H1 (cell line): Measurements from ENCODE around the gene MARK1. TPM values are rescaled to one million over a fixed set of nuclear protein-coding genes. Genes with fewer than 3 reads are reported as not detected.

Experiments used
- CTCF ChIA-PET: fragments of 300-600 bp; sonication (Branson Sonifier 250); formaldehyde crosslinking; loops from one replicate; lab custom pipeline; 2021; ENCODE audit not compliant: partially characterized antibody; lab: Charles Lee
- POLR2A ChIA-PET: fragments of 300-600 bp; sonication (Branson Sonifier 250); formaldehyde crosslinking; loops from one replicate; lab custom pipeline; 2021; ENCODE audit warnings: inconsistent platforms; ENCODE audit not compliant: partially characterized antibody; lab: Charles Lee
- DNase-seq, 2 experiments: peaks; one replicate each; pipeline versions ENCODE4 v3.0.0 to v3.0.0-alpha.2; 2010 to 2022; ENCODE audit warnings: low spot score in 2 of 2, low read depth in 1 of 2, mixed read lengths in 1 of 2
- FAIRE-seq: peaks from 2 replicates; lab custom pipeline; 2011; peaks lifted over from hg19 to GRCh38; lab: Jason Lieb, UNC
- H2AFZ ChIP-seq: 2 replicates; pipeline ENCODE4 v1.8.1; 2012; ENCODE audit warnings: low read length, inconsistent platforms
- H2AK5ac ChIP-seq: 2 replicates; pipeline ENCODE4 v1.6.1; 2013; ENCODE audit warnings: low read depth, low read length
- H2BK120ac ChIP-seq: replicated peaks from 2 replicates; pipeline ENCODE3; 2013; ENCODE audit warnings: low read depth, low read length, inconsistent platforms
- H2BK12ac ChIP-seq: 2 replicates; pipeline ENCODE4 v1.6.1; 2013; ENCODE audit warnings: low read depth, low read length
- H2BK15ac ChIP-seq: 2 replicates; pipeline ENCODE4 v1.6.1; 2013; ENCODE audit warnings: low read length
- H2BK20ac ChIP-seq: 2 replicates; pipeline ENCODE4 v1.6.1; 2013; ENCODE audit warnings: low read length
- H2BK5ac ChIP-seq: 2 replicates; pipeline ENCODE4 v1.6.1; 2013; ENCODE audit warnings: low read depth, low read length
- H3K14ac ChIP-seq: 2 replicates; pipeline ENCODE4 v1.6.1; 2013; ENCODE audit warnings: inconsistent platforms; ENCODE audit not compliant: insufficient read length
- H3K18ac ChIP-seq: 2 replicates; pipeline ENCODE4 v1.6.1; 2013; ENCODE audit warnings: low read length; ENCODE audit errors: extremely low read depth
- H3K23ac ChIP-seq: 2 replicates; pipeline ENCODE4 v1.6.1; 2013; ENCODE audit warnings: inconsistent platforms; ENCODE audit not compliant: insufficient read length
- H3K23me2 ChIP-seq: 2 replicates; pipeline ENCODE4 v1.6.1; 2013; ENCODE audit warnings: low read depth, low read length
- H3K27ac ChIP-seq: 2 replicates; pipeline ENCODE4 v1.6.1; 2011; ENCODE audit warnings: low read depth, low read length, inconsistent platforms
- H3K27me3 ChIP-seq, 4 experiments: replicated peaks in 1 of 4; 1 replicate in 1 of 4; 2 replicates in 3 of 4; pipeline versions ENCODE4 v1.6.1 to v1.8.1; 2011 to 2013; ENCODE audit warnings: low read length in 3 of 4, mild to moderate bottlenecking in 3 of 4, inconsistent platforms in 2 of 4, mixed read lengths in 2 of 4, moderate library complexity in 1 of 4; ENCODE audit not compliant: control insufficient read depth in 3 of 4, insufficient read depth in 3 of 4; ENCODE audit errors: extremely low read depth in 1 of 4
- H3K36me3 ChIP-seq, 4 experiments: 2 replicates each; pipeline versions ENCODE4 v1.6.1 to v1.8.1; 2011 to 2013; ENCODE audit warnings: mild to moderate bottlenecking in 4 of 4, low read length in 3 of 4, moderate library complexity in 2 of 4, control low read depth in 1 of 4, inconsistent platforms in 1 of 4; ENCODE audit not compliant: insufficient read depth in 4 of 4, control insufficient read depth in 2 of 4
- H3K4ac ChIP-seq: replicated peaks from 2 replicates; pipeline ENCODE3; 2013; ENCODE audit warnings: low read length, low read depth, mixed read lengths, inconsistent platforms; ENCODE audit not compliant: insufficient read length
- H3K4me1 ChIP-seq, 4 experiments: replicated peaks in 1 of 4; 1 replicate in 1 of 4; 2 replicates in 3 of 4; pipeline versions ENCODE4 v1.6.1 to v1.8.1; 2011 to 2013; ENCODE audit warnings: low read length in 3 of 4, inconsistent platforms in 2 of 4, mixed read lengths in 1 of 4; ENCODE audit not compliant: insufficient read depth in 4 of 4, control insufficient read depth in 3 of 4
- H3K4me2 ChIP-seq, 2 experiments: 2 replicates each; pipeline versions ENCODE4 v1.6.1 to v1.8.1; 2011 to 2013; ENCODE audit warnings: low read depth in 2 of 2, low read length in 2 of 2, control low read depth in 1 of 2, inconsistent platforms in 1 of 2, mild to moderate bottlenecking in 1 of 2; ENCODE audit not compliant: insufficient read depth in 1 of 2
- H3K4me3 ChIP-seq, 4 experiments: fragments of 200-600, 300-600 bp in 1 of 4; sonication (generic), shearing (Covaris generic), sonication (Bioruptor Twin) in 1 of 4; 2 replicates each; pipeline versions ENCODE4 v1.5.1 to v1.8.1; 2011 to 2016; ENCODE audit warnings: low read length in 4 of 4, low read depth in 3 of 4, control low read depth in 2 of 4, inconsistent platforms in 2 of 4, mild to moderate bottlenecking in 2 of 4, mixed read lengths in 1 of 4, moderate library complexity in 1 of 4; ENCODE audit not compliant: insufficient read depth in 2 of 4; ENCODE audit errors: extremely low read depth in 1 of 4
- H3K56ac ChIP-seq: replicated peaks from 2 replicates; pipeline ENCODE3; 2013; ENCODE audit warnings: low read depth, mild to moderate bottlenecking, mixed read lengths, low read length, inconsistent platforms; ENCODE audit not compliant: insufficient read length
- H3K79me1 ChIP-seq: 2 replicates; pipeline ENCODE4 v1.6.1; 2013; ENCODE audit warnings: low read depth, low read length, control low read depth
- H3K79me2 ChIP-seq, 2 experiments: 2 replicates each; pipeline versions ENCODE4 v1.6.1 to v1.8.1; 2012 to 2013; ENCODE audit warnings: low read length in 2 of 2, mild to moderate bottlenecking in 2 of 2, inconsistent platforms in 1 of 2; ENCODE audit not compliant: insufficient read depth in 2 of 2, control insufficient read depth in 1 of 2
- H3K9ac ChIP-seq, 4 experiments: replicated peaks in 1 of 4; 1 replicate in 1 of 4; 2 replicates in 3 of 4; pipeline versions ENCODE4 v1.6.1 to v1.8.1; 2011 to 2013; ENCODE audit warnings: low read depth in 3 of 4, low read length in 3 of 4, control low read depth in 2 of 4, mild to moderate bottlenecking in 2 of 4, moderate library complexity in 2 of 4, inconsistent platforms in 1 of 4; ENCODE audit errors: extremely low read depth in 1 of 4
- H3K9me3 ChIP-seq, 2 experiments: 2 replicates each; pipeline versions ENCODE4 v1.6.1 to v1.8.1; 2012 to 2013; ENCODE audit warnings: mild to moderate bottlenecking in 2 of 2, moderate library complexity in 2 of 2, control low read depth in 1 of 2, inconsistent platforms in 1 of 2, low read depth in 1 of 2, low read length in 1 of 2, mixed read lengths in 1 of 2; ENCODE audit not compliant: insufficient read depth in 2 of 2
- H4K20me1 ChIP-seq, 2 experiments: replicated peaks in 1 of 2; 2 replicates each; pipeline versions ENCODE3 to v1.8.1; 2011 to 2013; ENCODE audit warnings: inconsistent platforms in 2 of 2, low read length in 2 of 2, mild to moderate bottlenecking in 1 of 2; ENCODE audit not compliant: insufficient read depth in 2 of 2, control insufficient read depth in 1 of 2
- H4K5ac ChIP-seq: 2 replicates; pipeline ENCODE4 v1.6.1; 2013; ENCODE audit warnings: low read length, low read depth, mixed read lengths, inconsistent platforms; ENCODE audit not compliant: insufficient read length
- H4K8ac ChIP-seq: 2 replicates; pipeline ENCODE4 v1.8.0; 2013; ENCODE audit warnings: mild to moderate bottlenecking, moderate library complexity, low read length, inconsistent platforms; ENCODE audit not compliant: insufficient read depth; ENCODE audit errors: extremely low read depth
- H4K91ac ChIP-seq: replicated peaks from 2 replicates; pipeline ENCODE3; 2013; ENCODE audit warnings: low read length, mixed read lengths, inconsistent platforms; ENCODE audit not compliant: insufficient read length
- CTCF ChIP-seq, 3 experiments: IDR thresholded peaks; 1 replicate in 2 of 3; 2 replicates in 1 of 3; pipeline versions ENCODE4 v1.5.1 to v1.6.1; 2011; ENCODE audit warnings: low read length in 3 of 3, mild to moderate bottlenecking in 3 of 3, inconsistent platforms in 2 of 3, low read depth in 1 of 3, moderate library complexity in 1 of 3; ENCODE audit not compliant: insufficient read depth in 1 of 3; ENCODE audit errors: control extremely low read depth in 1 of 3
- RAD21 ChIP-seq, 2 experiments: IDR thresholded peaks in 1 of 2; conservative IDR thresholded peaks in 1 of 2; 2 replicates each; pipeline ENCODE4 v1.6.1; 2011; ENCODE audit warnings: low read depth in 2 of 2, low read length in 2 of 2, improper control_type of control experiment in 1 of 2, inconsistent platforms in 1 of 2, mild to moderate bottlenecking in 1 of 2, moderate library complexity in 1 of 2
- SRF ChIP-seq: IDR thresholded peaks from 2 replicates; pipeline ENCODE4 v1.6.1; 2011; ENCODE audit warnings: mild to moderate bottlenecking, low read depth, low read length, moderate library complexity
- WGBS, 2 experiments: shearing (Covaris generic) in 1 of 2; methylation state at CpG; one replicate each; pipeline versions ENCODE4 v1.1.6 to v1.1.7; 2013 to 2015; ENCODE audit warnings: low lambda C conversion rate in 2 of 2, mixed read lengths in 2 of 2, inconsistent platforms in 1 of 2, low coverage in 1 of 2, missing lambda C conversion rate in 1 of 2; ENCODE audit not compliant: insufficient replicate concordance in 2 of 2, insufficient coverage in 1 of 2, insufficient read length in 1 of 2; ENCODE audit errors: extremely low coverage in 1 of 2, missing lambda C conversion rate in 1 of 2; 5-methylcytosine and 5-hydroxymethylcytosine counted together
- polyA plus RNA-seq, 7 experiments: library from polyadenylated mRNA; depleted of rRNA in 3 of 7; stranded (reverse) in 5 of 7; unstranded in 2 of 7; fragments of >200 nt in 5 of 7; fragments of 200-250 nt in 2 of 7; gene quantifications; 1 replicate in 5 of 7; 2 replicates in 1 of 7; 4 replicates in 1 of 7; pipeline versions ENCODE4 v1.2.1 to v1.2.3, GENCODE V29; 2011 to 2013; ENCODE audit warnings: missing spikeins in 2 of 7, mixed read lengths in 2 of 7
- total RNA-seq: library from RNA; stranded (reverse); fragmentation: NEBNext Ultra II Directional; extraction: Animal tissue kit (Norgen Biotek cat#: 25700); gene quantifications from 2 replicates; pipeline ENCODE4 v1.2.1, GENCODE V29; 2021

The MARK1 gene
- total and polyA plus RNA-seq, 2 of the 8 experiments (the other 6 are each of a cell fraction or from before 2014, with no cell fraction given), result 5.5 to 20.5 TPM

GRCh38 chr1:220685879-220686278 is 157.9 kb downstream of the MARK1 start:
- Histone ChIP-seq H4K20me1 (no peaks in the 10 kb centered on the region), H3K23me2 (peaks cover 4% of the 10 kb centered on the region), H2BK20ac (no peak overlapping the region), H3K18ac (no peak overlapping the region), H3K4me1 (no peaks in the 10 kb centered on the region; a peak in 3 of 7 replicates), H3K14ac (no peak overlapping the region), H3K79me2 (no peaks in the 10 kb centered on the region), H4K91ac (no peak overlapping the region), H4K5ac (no peak overlapping the region), H3K9ac (no peak overlapping the region), H3K9me3 (no peaks in the 10 kb centered on the region), H2BK15ac (no peak overlapping the region), H3K27me3 (peaks cover 0 to 11% (median 5%) of the 10 kb centered on the region in 4 experiments; a peak in 5 of 7 replicates), H4K8ac (no peak overlapping the region), H2AFZ (no peak overlapping the region), H3K36me3 (no peaks in the 10 kb centered on the region), H3K4me2 (no peak overlapping the region), H2BK5ac (no peak overlapping the region), H2BK12ac (no peak overlapping the region), H3K4me3 (no peak overlapping the region), H3K79me1 (no peaks in the 10 kb centered on the region), H2AK5ac (no peak overlapping the region), H3K27ac (no peak overlapping the region), H3K23ac (no peak overlapping the region), H3K56ac (no peak overlapping the region), H3K4ac (no peak overlapping the region), H2BK120ac (no peak overlapping the region)
- TF ChIP-seq CTCF (IDR thresholded peaks at IDR 0.05; ENCODE audit: control extremely low read depth in 1 of 3, insufficient read depth in 1 of 3, low read depth in 1 of 3, low read length in 3 of 3), result peak; percentile 29 to 84 (median 52)
- TF ChIP-seq RAD21 (IDR thresholded peaks at IDR 0.05 in 1 of 2, conservative IDR thresholded peaks at IDR 0.05 in 1 of 2; ENCODE audit: low read depth in 2 of 2, low read length in 2 of 2), result peak; percentile 21 to 34; a peak in 3 of 4 replicates
- TF ChIP-seq SRF, result no peak
- ChIA-PET POLR2A (no interaction called here), CTCF (interaction anchor here (0.6 to 3.3 kb wide), 15 partner anchors 10 to 494 kb away, joined by 3 to 10 read pairs (median 4); partner anchors contain the start of gene MTARC2)
- 85% methylated on average over 3 of the region's 3 CpGs; no CpG with 5 or more reads in 1 of the 2 experiments for WGBS, 2 experiments
- FAIRE-seq (no peak), DNase-seq (no peak)
